Fibroblast of lung (primary cell): Measurements from ENCODE around the gene USP33. TPM values are rescaled to one million over a fixed set of nuclear protein-coding genes. Genes with fewer than 3 reads are reported as not detected.
"Not testable (repeated sequence)": the region's sequence is repeated elsewhere in the genome, so short reads cannot be mapped to it uniquely, and the experiment has no call there.

Experiments
- DNase-seq, 2 donors: peaks; one replicate each; pipeline versions ENCODE4 v3.0.0 to v3.0.0-alpha.2; 2010; ENCODE audit warnings: low read depth in 2 of 2
- H2AFZ ChIP-seq: 2 replicates; pipeline ENCODE4 v1.5.1; 2012; ENCODE audit warnings: low read length, control low read depth, inconsistent platforms
- H3K27ac ChIP-seq: 2 replicates; pipeline ENCODE4 v1.5.1; 2011; ENCODE audit warnings: low read length, control low read depth; ENCODE audit not compliant: insufficient read depth
- H3K27me3 ChIP-seq: 2 replicates; pipeline ENCODE4 v1.5.1; 2011; ENCODE audit warnings: mild to moderate bottlenecking, low read length; ENCODE audit not compliant: control insufficient read depth, insufficient read depth
- H3K36me3 ChIP-seq: 2 replicates; pipeline ENCODE4 v1.5.1; 2011; ENCODE audit warnings: low read length; ENCODE audit not compliant: control insufficient read depth, insufficient read depth
- H3K4me1 ChIP-seq: 2 replicates; pipeline ENCODE4 v1.5.1; 2011; ENCODE audit warnings: low read length; ENCODE audit not compliant: control insufficient read depth, insufficient read depth; ENCODE audit errors: extremely low read depth
- H3K4me2 ChIP-seq: 2 replicates; pipeline ENCODE4 v1.5.1; 2011; ENCODE audit warnings: low read length, control low read depth; ENCODE audit not compliant: insufficient read depth; ENCODE audit errors: extremely low read depth
- H3K4me3 ChIP-seq, 4 experiments: fragments of 200-600 bp in 1 of 4; sonication (generic) in 1 of 4; replicated peaks in 1 of 4; 2 replicates each; pipeline ENCODE4 v1.5.1; 2011 to 2016; ENCODE audit warnings: low read length in 4 of 4, low read depth in 3 of 4, mild to moderate bottlenecking in 3 of 4, control low read depth in 2 of 4, inconsistent platforms in 1 of 4, mixed read lengths in 1 of 4; ENCODE audit not compliant: insufficient read depth in 1 of 4; ENCODE audit errors: control extremely low read depth in 1 of 4
- H3K79me2 ChIP-seq: 2 replicates; pipeline ENCODE4 v1.5.1; 2012; ENCODE audit warnings: mild to moderate bottlenecking, low read length, inconsistent platforms; ENCODE audit not compliant: control insufficient read depth, insufficient read depth
- H3K9ac ChIP-seq: 2 replicates; pipeline ENCODE4 v1.5.1; 2011; ENCODE audit warnings: mild to moderate bottlenecking, low read length, control low read depth; ENCODE audit not compliant: insufficient read depth
- H3K9me3 ChIP-seq: 2 replicates; pipeline ENCODE4 v1.5.1; 2012; ENCODE audit warnings: low read depth, low read length; ENCODE audit not compliant: control insufficient read depth, insufficient read depth
- H4K20me1 ChIP-seq: 2 replicates; pipeline ENCODE4 v1.5.1; 2011; ENCODE audit warnings: low read length; ENCODE audit not compliant: control insufficient read depth, insufficient read depth; ENCODE audit errors: extremely low read depth
- EZH2 ChIP-seq: IDR thresholded peaks from 2 replicates; pipeline ENCODE4 v1.5.1; 2012; ENCODE audit warnings: low read length, control low read depth, mild to moderate bottlenecking; ENCODE audit errors: missing control alignments
- polyA plus RNA-seq, 2 donors: library from polyadenylated mRNA; depleted of rRNA in 1 of 2; stranded (reverse) in 1 of 2; unstranded in 1 of 2; fragments of >200 nt; gene quantifications; 2 replicates each; pipeline ENCODE4 v1.2.1, GENCODE V29; 2011 to 2012; ENCODE audit warnings: missing spikeins in 1 of 2
- total RNA-seq: library from RNA; depleted of rRNA; stranded (reverse); fragments of >200 nt; gene quantifications from 2 replicates; pipeline ENCODE4 v1.2.1, GENCODE V29; 2014
- TF ChIP-seq, protein P1 (sequence below), 2 donors: IDR thresholded peaks in 1 of 2; conservative IDR thresholded peaks in 1 of 2; 1 replicate in 1 of 2; 2 replicates in 1 of 2; pipeline ENCODE4 v1.5.1; 2011 to 2012; ENCODE audit warnings: low read length in 2 of 2, control low read depth in 1 of 2, inconsistent platforms in 1 of 2, low read depth in 1 of 2, mild to moderate bottlenecking in 1 of 2

USP33 gene
- total and polyA plus RNA-seq, 2 donors (not counting 1 experiment from before 2014, with no cell fraction given): 63.7 to 126 TPM

DNA sequence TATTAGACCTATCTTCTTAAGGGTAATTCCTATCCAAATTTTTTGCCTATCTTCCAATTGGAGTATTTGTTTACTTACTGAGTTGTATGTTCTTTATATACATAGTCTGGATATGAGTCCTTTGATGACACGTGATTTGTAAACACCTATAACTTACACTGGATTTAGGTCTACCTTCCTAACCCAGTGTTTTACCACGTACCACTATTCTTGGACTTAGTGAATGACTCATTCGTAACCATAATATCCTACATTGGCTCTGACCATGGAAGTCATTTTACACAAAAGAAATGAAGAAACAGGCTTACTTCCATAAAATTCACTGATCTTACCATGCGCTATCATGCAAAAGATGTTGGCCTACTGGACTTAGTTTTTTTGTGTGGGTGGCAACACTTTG is 53.3 kb downstream of the USP33 start:
- H3K79me2 ChIP-seq: no peaks in the 10 kb centered on the region
- peak; percentile 12 to 17 for DNase-seq
- H3K36me3 ChIP-seq: peaks cover 2% of the 10 kb centered on the region

DNA sequence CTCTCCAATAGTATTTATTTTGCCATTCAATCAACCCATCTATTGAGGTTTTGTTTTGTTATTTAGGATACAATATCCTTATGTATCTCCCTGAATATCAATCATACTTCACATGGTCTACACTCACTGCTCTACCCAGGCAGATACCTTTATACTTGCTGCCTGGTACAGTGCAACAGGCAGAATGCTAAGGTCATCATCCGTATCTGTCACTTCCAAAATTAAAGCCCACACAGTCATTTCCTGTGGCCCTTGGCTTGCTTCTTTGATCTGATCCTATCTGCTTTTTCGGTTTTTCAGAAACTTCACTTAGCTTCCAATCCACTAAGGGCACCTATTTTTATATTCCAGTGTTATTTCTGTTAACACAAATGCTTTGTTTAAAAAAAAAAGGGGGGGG is 54.9 kb downstream of the USP33 start:
- Histone ChIP-seq H3K4me2 (no peak overlapping the region), H3K9me3 (no peaks in the 10 kb centered on the region), H3K27ac (no peak overlapping the region), H3K4me1 (no peaks in the 10 kb centered on the region), H3K27me3 (no peaks in the 10 kb centered on the region), H3K36me3 (no peaks in the 10 kb centered on the region), H3K79me2 (no peaks in the 10 kb centered on the region), H4K20me1 (no peaks in the 10 kb centered on the region), H2AFZ (no peak overlapping the region), H3K4me3 (no peak overlapping the region), H3K9ac (no peak overlapping the region)
- no peak for DNase-seq
- TF ChIP-seq, protein P1, sequence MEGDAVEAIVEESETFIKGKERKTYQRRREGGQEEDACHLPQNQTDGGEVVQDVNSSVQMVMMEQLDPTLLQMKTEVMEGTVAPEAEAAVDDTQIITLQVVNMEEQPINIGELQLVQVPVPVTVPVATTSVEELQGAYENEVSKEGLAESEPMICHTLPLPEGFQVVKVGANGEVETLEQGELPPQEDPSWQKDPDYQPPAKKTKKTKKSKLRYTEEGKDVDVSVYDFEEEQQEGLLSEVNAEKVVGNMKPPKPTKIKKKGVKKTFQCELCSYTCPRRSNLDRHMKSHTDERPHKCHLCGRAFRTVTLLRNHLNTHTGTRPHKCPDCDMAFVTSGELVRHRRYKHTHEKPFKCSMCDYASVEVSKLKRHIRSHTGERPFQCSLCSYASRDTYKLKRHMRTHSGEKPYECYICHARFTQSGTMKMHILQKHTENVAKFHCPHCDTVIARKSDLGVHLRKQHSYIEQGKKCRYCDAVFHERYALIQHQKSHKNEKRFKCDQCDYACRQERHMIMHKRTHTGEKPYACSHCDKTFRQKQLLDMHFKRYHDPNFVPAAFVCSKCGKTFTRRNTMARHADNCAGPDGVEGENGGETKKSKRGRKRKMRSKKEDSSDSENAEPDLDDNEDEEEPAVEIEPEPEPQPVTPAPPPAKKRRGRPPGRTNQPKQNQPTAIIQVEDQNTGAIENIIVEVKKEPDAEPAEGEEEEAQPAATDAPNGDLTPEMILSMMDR (conservative IDR thresholded peaks at IDR 0.05 in 1 of 2, IDR thresholded peaks at IDR 0.05 in 1 of 2; ENCODE audit: low read depth in 1 of 2, low read length in 2 of 2): no peak
- TF ChIP-seq EZH2: no peak

More for the DNA sequence above, 53.3 kb downstream of the USP33 start:
- no peak overlapping the region for H3K9ac ChIP-seq
- H3K27me3 ChIP-seq: no peaks in the 10 kb centered on the region
- H3K4me1 ChIP-seq: no peaks in the 10 kb centered on the region
- no peak overlapping the region for H3K27ac ChIP-seq
- H3K9me3 ChIP-seq: no peaks in the 10 kb centered on the region
- H2AFZ ChIP-seq: no peak overlapping the region
- no peak for TF ChIP-seq EZH2
- TF ChIP-seq, protein P1 (conservative IDR thresholded peaks at IDR 0.05 in 1 of 2, IDR thresholded peaks at IDR 0.05 in 1 of 2; ENCODE audit: low read depth in 1 of 2, low read length in 2 of 2): no peak
- no peak overlapping the region for H3K4me3 ChIP-seq
- H4K20me1 ChIP-seq: no peaks in the 10 kb centered on the region
- no peak overlapping the region for H3K4me2 ChIP-seq

- not testable (repeated sequence) for H3K4me2 ChIP-seq, H3K4me3 ChIP-seq, H3K4me1 ChIP-seq, H3K79me2 ChIP-seq, H3K9ac ChIP-seq, H4K20me1 ChIP-seq, H3K9me3 ChIP-seq, H3K27me3 ChIP-seq, H3K27ac ChIP-seq, H2AFZ ChIP-seq, H3K36me3 ChIP-seq, DNase-seq
Observed at GRCh38 chr1:77699673-77700072, 60.0 kb downstream of the USP33 start.
